HG03469 (cell line): ENCODE results near the gene ID3.
"Not testable (repeated sequence)": the region's sequence is repeated elsewhere in the genome, so short reads cannot be mapped to it uniquely, and the experiment has no call there.

Experiments
- ATAC-seq: cut with Tn5 transposase; IDR thresholded peaks from one replicate; pipeline ENCODE4 v1.9.1; 2021; ENCODE audit warnings: mild to moderate bottlenecking, moderate library complexity, moderate number of reproducible peaks; ENCODE audit not compliant: unreplicated experiment

The ID3 gene

GRCh38 chr1:23553231-23554126, 5.8 kb downstream of the ID3 start:
- ATAC-seq, result no peak

- ATAC-seq, result no peak
These were observed 7.5 kb downstream of the ID3 start for GRCh38 chr1:23551849-23552248.

- ATAC-seq, result no peak
These were observed 10.6 kb downstream of the ID3 start for GRCh38 chr1:23548704-23549143.

GRCh38 chr1:23546897-23547584, 12.3 kb downstream of the ID3 start:
- ATAC-seq, result no peak

GRCh38 chr1:23545851-23546250, 13.4 kb downstream of the ID3 start:
- ATAC-seq, result no peak

GRCh38 chr1:23544444-23545389, 14.6 kb downstream of the ID3 start:
- no peak for ATAC-seq

GRCh38 chr1:23543707-23544443, 15.4 kb downstream of the ID3 start:
- ATAC-seq, result no peak

- not testable (repeated sequence) for ATAC-seq
These were observed 16.4 kb downstream of the ID3 start for GRCh38 chr1:23542940-23543339.

- ATAC-seq, result peak; percentile 61
These were observed 19.5 kb downstream of the ID3 start for GRCh38 chr1:23539698-23540266.

GRCh38 chr1:23537296-23537973, 21.9 kb downstream of the ID3 start:
- no peak for ATAC-seq

GRCh38 chr1:23533246-23534023, 25.9 kb downstream of the ID3 start:
- no peak for ATAC-seq

- ATAC-seq, result no peak
These were observed 27.7 kb downstream of the ID3 start for GRCh38 chr1:23531562-23532094.

- no peak for ATAC-seq
These were observed 28.3 kb downstream of the ID3 start, which contains the start of gene E2F2 for GRCh38 chr1:23530747-23531561. E2F2 (minus strand) TSS chr1:23531233; CDS start chr1:23530793, 440 bp downstream.

GRCh38 chr1:23530087-23530746, 29.1 kb downstream of the ID3 start:
- ATAC-seq, result no peak

GRCh38 chr1:23529146-23530086, 29.9 kb downstream of the ID3 start:
- ATAC-seq, result no peak
